Breast epithelium (tissue), 3 donors: ENCODE data around the gene SPRED2.

ENCODE experiments used
- POLR2AphosphoS5 ChIP-seq, 3 donors: sonication (generic); formaldehyde crosslinking; IDR thresholded peaks; one replicate each; pipeline ENCODE4 v1.6.1; 2017; ENCODE audit warnings: antibody characterized with exemption in 3 of 3
- TF ChIP-seq, protein P1 (sequence below), 3 donors: fragments of 450-650 bp; IDR thresholded peaks; one replicate each; pipeline ENCODE4 v1.5.1; 2016 to 2017; ENCODE audit warnings: antibody characterized with exemption in 3 of 3, mild to moderate bottlenecking in 3 of 3, moderate library complexity in 3 of 3

DNA sequence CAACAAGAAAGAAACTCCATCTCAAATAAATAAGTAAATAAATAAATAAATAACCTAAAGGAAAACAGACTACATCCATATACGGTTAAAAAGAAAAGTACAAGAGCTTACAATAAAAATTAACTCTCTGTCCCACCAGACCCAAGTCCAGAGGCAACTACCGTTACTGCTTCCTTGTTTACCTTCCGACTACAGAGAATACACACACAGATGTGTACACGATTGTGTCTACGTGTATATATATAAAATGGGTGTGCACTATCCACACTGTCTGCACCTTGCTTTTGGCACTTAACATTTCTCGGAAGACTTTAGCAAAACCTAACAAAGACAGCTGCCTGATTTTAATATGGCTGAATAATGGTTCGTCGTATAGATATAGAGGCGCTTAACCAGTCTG is 134.9 kb downstream of the SPRED2 start:
- TF ChIP-seq POLR2AphosphoS5 (IDR thresholded peaks at IDR 0.05): no peak
- TF ChIP-seq, protein P1, sequence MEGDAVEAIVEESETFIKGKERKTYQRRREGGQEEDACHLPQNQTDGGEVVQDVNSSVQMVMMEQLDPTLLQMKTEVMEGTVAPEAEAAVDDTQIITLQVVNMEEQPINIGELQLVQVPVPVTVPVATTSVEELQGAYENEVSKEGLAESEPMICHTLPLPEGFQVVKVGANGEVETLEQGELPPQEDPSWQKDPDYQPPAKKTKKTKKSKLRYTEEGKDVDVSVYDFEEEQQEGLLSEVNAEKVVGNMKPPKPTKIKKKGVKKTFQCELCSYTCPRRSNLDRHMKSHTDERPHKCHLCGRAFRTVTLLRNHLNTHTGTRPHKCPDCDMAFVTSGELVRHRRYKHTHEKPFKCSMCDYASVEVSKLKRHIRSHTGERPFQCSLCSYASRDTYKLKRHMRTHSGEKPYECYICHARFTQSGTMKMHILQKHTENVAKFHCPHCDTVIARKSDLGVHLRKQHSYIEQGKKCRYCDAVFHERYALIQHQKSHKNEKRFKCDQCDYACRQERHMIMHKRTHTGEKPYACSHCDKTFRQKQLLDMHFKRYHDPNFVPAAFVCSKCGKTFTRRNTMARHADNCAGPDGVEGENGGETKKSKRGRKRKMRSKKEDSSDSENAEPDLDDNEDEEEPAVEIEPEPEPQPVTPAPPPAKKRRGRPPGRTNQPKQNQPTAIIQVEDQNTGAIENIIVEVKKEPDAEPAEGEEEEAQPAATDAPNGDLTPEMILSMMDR (IDR thresholded peaks at IDR 0.05): no peak
